ENCODE data around the gene PPFIA1. TPM values are rescaled to one million over a fixed set of nuclear protein-coding genes. Genes with fewer than 3 reads are reported as not detected.

PPFIA1 gene
- total RNA-seq, 1 experiment from 2014 or later, result 63.4 TPM

- Histone ChIP-seq H3K9me3 (ENCODE audit: control insufficient read depth, low read depth, low read length) (no peaks in the 10 kb centered on the region), H4K91ac (ENCODE audit: insufficient read length, low read depth, low read length) (no peak overlapping the region), H3K27me3 (ENCODE audit: insufficient read depth, low read length) (no peaks in the 10 kb centered on the region), H2BK15ac (ENCODE audit: low read depth, low read length) (no peak overlapping the region), H4K20me1 (ENCODE audit: control insufficient read depth, insufficient read depth, insufficient read length) (peaks cover 7% of the 10 kb centered on the region), H3K79me1 (ENCODE audit: insufficient read depth, low read depth, low read length, poor library complexity, severe bottlenecking) (no peaks in the 10 kb centered on the region), H3K79me2 (ENCODE audit: insufficient read depth, low read length) (no peaks in the 10 kb centered on the region), H3K23me2 (ENCODE audit: insufficient read length, low read depth, low read length, poor library complexity, severe bottlenecking) (no peaks in the 10 kb centered on the region), H3K56ac (ENCODE audit: insufficient read length, low read depth, low read length) (peak overlapping the region; percentile 6), H2AFZ (ENCODE audit: low read length) (no peak overlapping the region), H3K23ac (ENCODE audit: insufficient read length, low read depth, low read length) (no peak overlapping the region), H3K27ac (ENCODE audit: insufficient read length, low read depth, low read length) (no peak overlapping the region), H4K8ac (replicated peaks; ENCODE audit: insufficient read length, low read depth, low read length) (no peak overlapping the region), H2BK120ac (ENCODE audit: low read depth, low read length, poor library complexity, severe bottlenecking) (no peak overlapping the region), H3K4ac (ENCODE audit: low read depth, low read length) (no peak overlapping the region), H3K14ac (ENCODE audit: insufficient read depth, low read length) (no peak overlapping the region), H2BK5ac (ENCODE audit: insufficient read length, low read length) (no peak overlapping the region), H2BK12ac (ENCODE audit: insufficient read length, low read depth, low read length) (no peak overlapping the region), H3K4me2 (ENCODE audit: insufficient read depth, insufficient read length, low read length) (no peak overlapping the region), H3T11ph (ENCODE audit: low read length) (no peak overlapping the region), H3K9ac (ENCODE audit: extremely low read depth, insufficient read length, low read length) (no peak overlapping the region), H3K18ac (ENCODE audit: insufficient read length, low read depth, low read length) (no peak overlapping the region), H4K5ac (ENCODE audit: insufficient read length, low read depth, low read length) (no peak overlapping the region), H3K4me1 (ENCODE audit: insufficient read depth, low read length) (no peaks in the 10 kb centered on the region), H2BK20ac (ENCODE audit: low read depth, low read length, poor library complexity, severe bottlenecking) (no peak overlapping the region), H2AK5ac (ENCODE audit: insufficient read length, low read length) (no peak overlapping the region)
- H3K4me1 Mint-ChIP-seq, result peaks cover 5% of the 10 kb centered on the region in 2 experiments; a peak in 3 of 4 replicates
- H3K27me3 Mint-ChIP-seq (ENCODE audit: low read depth), result no peaks in the 10 kb centered on the region; the same call in 1 of the 2 replicates
- no peak for DNase-seq
- H3K4me3 Mint-ChIP-seq, result no peak overlapping the region
- no peak overlapping the region for H3K27ac Mint-ChIP-seq
- H3K36me3 Mint-ChIP-seq (ENCODE audit: insufficient read depth in 1 of 3, low read depth in 3 of 3), result peaks cover 47 to 82% (median 74%) of the 10 kb centered on the region in 3 experiments; a peak in 6 of 7 replicates
- TF ChIP-seq CTCF (conservative IDR thresholded peaks at IDR 0.05), result no peak
- H3K9me3 Mint-ChIP-seq, result no peaks in the 10 kb centered on the region
- no CpG with 5 or more reads among the region's 11 CpGs for WGBS (ENCODE audit: extremely low coverage, insufficient read length, low lambda C conversion rate)
These were observed 73.1 kb downstream of the PPFIA1 start for GRCh38 chr11:70343636-70344035.

Data from H9 (cell line).